T-helper 2 cell (primary cell): Measurements from ENCODE around the gene MPZ.
"Not testable (repeated sequence)": the region's sequence is repeated elsewhere in the genome, so short reads cannot be mapped to it uniquely, and the experiment has no call there.

Experiments used
- DNase-seq, 5 experiments: peaks; one replicate each; pipeline versions ENCODE4 v3.0.0 to v3.0.0-alpha.2; 2012 to 2022
- total RNA-seq, 2 donors: gene quantifications; one replicate each; lab custom pipeline; 2026; lab: John Stamatoyannopoulos, UW

The MPZ gene
- 1.2 to 1.6 reads per million in 2 donors for total RNA-seq

DNA sequence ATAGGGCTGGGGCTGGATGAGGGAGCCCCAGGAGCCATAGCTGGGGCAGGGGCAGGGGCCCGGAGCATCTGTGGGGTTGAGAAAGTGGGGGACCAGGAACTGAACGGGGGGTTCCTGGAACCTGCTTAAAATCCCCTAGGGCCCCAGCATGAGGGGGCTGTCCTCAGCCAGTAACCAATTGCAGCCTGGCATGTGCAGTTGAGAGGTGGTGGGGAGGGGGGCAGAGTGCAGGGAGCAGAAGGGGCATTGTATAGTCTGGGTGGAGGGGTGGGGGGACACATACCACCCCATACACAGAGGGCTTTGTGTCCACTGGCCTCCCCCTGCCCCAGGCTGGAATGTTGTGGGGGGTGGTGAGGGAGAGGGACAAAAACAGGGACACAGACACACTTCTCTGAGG lies at the start of gene MPZ:
Gene MPZ (minus strand): TSS at position 101 of the 400 bp plus-strand sequence. CDS start 63 bp downstream, at position 38.
- no peak for DNase-seq

DNA sequence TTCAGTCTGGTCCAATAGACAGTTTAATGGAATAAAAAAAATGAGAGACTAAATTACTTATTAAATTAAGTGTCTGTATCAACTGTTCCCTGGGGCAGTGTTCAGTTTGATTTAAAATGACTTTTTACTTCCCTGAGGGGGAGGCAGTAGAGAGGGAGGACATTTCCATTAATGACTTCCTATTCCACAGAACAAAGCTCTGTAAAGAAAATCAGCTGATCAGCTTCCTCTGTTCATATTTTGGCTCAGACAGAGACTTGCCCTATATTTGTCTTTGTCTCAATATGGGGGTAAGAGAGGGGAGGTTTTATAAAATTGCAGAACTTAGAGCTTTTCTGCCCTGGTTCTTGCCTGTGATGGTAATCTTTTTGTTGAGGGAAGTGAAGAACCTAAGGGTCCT lies 49.5 kb upstream of the MPZ start:
- no peak for DNase-seq

DNA sequence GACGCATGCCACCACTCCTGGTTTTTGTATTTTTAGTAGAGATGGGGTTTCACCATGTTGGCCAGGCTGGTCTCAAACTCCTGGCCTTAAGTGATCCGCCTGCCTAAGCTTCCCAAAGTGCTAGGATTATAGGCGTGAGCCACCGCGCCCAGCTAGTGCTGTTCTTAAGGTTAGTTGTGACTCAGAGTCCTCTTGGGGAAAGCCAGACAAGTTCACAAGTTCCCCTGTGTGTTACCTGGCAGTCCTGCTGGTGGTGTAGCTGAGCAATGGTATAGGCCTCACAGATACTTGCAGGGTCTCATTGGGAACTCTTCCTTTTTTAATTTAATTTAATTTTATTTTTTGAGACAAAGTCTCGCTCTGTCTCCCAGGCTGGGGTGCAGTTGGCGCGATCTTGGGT lies 47.3 kb upstream of the MPZ start:
- no peak for DNase-seq

DNA sequence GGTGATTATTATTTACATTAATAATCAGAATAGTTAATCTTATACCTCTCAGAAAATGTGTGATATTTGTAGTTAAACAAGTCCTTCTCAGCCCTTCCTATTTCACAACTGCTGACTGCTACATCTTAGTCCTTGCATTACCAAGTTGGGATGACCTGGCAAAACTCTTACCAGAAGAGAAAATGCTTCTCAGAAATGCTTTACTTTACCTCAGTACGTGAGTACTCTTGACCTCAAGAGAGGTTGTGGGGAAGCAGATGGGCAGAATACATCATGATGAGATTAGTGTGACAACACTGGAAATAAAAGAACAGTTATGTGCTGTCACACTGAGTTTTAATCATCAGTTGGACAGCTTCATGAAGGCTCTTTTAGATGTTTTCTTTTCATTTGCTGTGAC lies 41.7 kb upstream of the MPZ start:
- peak in 1 of 5 experiments; percentile 25 for DNase-seq

DNA sequence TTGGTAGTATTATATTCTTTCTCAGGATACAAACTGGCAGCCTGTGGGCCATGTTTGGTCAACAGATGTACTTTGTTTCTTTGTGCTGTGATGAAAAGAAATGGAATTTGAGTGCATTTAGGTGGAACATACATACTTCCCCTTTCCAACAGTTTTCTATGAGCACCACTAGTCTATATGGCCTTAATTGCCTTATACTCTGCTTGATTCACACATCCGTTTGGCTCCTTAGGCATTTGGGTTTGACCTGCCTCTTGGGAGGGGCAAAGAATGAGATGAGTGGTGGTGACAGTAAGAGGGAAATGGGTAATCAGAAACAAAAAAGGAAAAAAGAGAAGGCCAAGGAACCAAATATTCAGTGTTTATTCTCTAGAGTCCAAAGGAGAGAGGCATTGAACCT lies 40.9 kb upstream of the MPZ start:
- DNase-seq: no peak

DNA sequence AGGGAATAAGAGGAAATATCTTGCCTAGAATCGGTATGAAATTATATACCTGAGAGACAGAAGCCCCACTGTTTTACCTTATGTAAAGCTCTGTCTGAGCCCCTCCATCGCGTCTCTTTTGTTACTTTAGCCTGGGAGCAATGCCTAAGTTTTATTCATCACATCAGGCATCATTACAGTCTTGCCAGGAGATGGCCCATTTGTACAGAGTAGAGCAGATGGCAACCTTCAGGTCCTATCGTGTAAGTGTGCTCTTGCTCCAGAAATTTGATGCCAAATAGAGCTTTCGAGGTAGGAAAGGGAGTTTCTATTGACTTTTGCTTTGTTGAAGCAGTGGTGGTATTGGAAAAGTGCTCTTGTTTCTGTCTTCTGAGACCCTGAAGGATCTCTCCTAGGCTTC lies 33.1 kb upstream of the MPZ start:
- no peak for DNase-seq

DNA sequence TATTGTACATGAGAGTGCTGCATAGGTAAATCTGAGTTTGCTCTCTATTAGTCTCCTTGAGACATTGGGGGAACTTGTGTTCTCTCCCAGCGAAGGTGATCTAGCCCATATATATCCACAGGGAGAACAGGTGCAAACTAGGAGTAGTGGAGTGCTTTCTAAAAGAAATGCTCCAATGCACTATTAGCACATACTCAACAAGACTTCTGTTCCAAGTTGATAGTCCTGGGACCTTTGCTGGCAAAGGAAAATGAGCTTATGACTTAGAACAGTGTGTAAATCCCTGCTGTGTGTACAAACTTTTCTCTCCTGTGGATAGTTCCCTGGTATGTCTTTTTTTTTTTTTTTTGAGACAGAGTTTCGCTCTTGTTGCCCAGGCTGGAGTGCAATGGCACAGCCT lies 32.4 kb upstream of the MPZ start:
- DNase-seq: no peak

DNA sequence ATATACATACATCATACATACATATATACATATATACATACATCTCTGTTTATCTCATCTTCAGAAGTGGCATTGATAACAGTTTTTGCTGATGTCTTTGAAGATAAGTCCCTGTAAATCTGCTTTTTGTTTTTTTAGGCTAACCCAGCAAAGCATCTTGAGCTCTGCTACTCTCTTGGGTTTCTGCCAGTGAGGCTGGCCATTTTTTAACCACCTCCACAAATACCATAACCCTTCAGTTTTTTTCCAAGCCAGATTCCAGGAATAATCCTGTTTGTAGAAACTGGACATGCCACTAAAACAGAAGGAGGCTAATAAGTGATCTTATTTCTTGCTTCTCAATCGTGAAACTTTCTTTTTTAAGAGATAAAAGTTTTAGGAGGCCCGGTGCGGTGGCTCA lies 26.0 kb upstream of the MPZ start:
- DNase-seq: no peak

DNA sequence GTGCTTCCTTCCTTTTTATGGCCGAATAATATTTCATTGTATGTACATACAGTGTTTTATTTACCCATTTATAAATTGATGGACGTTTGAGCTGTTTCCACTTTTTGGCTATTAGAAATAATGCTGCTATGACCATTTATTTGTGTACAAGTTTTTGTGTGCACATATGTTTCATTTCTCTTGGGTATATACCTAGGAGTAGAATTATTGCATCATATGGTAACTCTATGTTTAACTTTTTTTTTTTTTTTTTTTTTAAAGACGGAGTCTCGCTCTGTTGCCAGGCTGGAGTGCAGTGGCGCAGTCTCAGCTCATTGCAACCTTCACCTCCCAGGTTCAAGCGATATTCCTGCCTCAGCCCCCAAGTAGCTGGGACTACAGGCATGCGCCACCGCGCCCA lies 23.4 kb upstream of the MPZ start:
- DNase-seq: no peak

DNA sequence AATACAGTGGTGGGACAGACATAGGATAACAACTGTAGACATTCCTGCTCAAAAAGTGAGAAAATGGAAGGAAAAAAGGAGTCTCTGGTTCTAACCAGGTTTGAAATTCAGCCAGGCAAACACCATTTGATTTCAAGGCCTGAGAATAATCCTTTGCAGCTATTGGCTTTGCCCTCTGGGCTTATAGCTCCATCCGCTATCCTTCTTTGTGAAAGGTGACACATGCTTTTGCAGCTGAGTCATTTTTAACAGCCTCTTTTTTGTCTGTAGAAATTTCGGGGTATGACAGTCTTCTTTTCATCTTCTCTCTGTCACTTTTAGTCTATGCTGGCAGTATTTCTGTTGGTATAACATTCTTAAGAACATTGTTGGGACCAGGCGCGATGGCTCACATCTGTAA lies 20.6 kb upstream of the MPZ start:
- DNase-seq: no peak

DNA sequence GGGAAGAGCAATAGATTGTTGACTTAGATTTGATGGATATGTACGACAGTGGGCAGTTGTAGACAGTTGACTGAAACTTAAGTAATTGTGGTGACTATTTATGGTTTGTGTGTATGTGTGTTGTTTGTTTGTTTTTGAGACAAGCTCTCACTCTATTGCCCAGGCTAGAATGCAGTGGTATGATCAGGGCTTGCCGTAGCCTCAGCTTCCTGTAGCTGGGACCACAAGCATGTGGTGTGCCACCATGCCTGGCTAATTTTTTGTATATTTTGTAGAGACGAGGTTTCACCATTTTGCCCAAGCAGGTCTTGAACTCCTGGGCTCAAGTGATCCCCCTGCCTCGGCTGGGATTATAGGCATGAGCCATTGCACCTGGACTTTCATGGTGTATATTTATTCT lies 14.3 kb upstream of the MPZ start:
- peak in 2 of 5 experiments; percentile 20 to 82 for DNase-seq

DNA sequence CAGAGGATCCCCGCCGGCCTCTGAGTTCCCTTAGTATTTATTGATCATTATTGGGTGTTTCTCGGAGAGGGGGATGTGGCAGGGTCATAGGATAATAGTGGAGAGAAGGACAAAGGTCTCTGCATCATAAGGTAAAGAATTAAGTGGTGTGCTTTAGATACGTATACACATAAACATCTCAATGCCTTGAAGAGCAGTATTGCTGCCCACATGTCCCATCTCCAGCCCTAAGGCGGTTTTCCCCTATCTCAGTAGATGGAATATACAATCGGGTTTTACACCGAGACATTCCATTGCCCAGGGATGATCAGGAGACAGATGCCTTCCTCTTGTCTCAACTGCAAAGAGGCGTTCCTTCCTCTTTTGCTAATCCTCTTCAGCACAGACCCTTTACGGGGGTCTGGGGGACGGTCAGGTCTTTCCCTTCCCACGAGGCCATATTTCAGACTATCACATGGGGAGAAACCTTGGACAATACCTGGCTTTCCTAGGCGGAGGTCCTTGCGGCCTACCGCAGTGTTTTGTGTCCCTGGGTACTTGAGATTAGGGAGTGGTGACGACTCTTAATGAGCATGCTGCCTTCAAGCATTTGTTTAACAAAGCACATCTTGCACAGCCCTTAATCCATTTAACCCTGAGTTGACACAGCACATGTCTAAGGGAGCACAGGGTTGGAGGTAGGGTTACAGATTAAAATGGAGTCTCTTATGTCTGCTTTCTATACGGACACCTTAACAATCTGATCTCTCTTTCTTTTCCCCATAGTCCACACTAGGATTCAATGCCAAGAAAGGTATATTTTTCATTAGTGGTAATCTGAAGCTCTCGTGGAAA lies 6.3 kb upstream of the MPZ start:
- not testable (repeated sequence) for DNase-seq

DNA sequence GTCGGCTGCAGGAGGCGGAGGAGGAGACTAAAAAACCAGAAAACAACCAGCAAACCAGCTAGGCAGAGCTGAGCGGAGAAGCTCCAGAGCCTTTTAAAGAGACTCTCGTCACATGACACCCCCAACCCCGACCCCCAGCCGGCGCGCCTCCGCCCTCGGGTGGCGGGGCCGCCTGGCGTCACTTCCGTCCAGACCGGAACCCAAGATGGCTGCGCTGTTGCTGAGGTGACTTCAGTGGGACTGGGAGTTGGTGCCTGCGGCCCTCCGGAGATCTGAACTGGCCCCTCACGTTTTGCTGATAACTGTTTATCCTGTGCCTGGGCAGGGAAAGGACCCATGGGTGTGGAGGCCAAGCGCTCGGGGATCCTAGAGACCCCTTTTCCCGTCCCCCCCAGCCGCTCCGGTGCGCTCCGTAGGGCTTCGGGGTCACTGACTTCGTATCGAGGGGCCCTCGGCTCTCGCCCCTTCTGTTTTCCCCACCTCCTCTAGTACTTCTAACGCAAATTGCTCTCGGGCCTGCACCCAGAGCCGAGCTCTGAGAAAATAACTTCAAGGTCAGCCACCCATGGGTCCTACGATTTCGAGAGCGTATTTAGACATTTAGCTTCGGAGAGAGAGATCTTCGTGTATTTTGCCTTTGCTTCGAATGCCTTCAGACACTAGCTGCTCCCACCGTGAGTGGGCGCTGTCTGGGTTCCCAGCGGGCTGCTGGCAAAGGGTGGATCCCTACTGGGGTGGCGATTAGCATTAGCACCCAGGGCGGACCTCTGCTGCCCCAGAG lies 4.6 kb upstream of the MPZ start, which contains the start of gene SDHC:
Gene SDHC (plus strand): TSS at position 181 of the 781 bp plus-strand sequence. CDS start 25 bp downstream, at position 206.
- peak; percentile 80 to 94 (median 88) for DNase-seq

DNA sequence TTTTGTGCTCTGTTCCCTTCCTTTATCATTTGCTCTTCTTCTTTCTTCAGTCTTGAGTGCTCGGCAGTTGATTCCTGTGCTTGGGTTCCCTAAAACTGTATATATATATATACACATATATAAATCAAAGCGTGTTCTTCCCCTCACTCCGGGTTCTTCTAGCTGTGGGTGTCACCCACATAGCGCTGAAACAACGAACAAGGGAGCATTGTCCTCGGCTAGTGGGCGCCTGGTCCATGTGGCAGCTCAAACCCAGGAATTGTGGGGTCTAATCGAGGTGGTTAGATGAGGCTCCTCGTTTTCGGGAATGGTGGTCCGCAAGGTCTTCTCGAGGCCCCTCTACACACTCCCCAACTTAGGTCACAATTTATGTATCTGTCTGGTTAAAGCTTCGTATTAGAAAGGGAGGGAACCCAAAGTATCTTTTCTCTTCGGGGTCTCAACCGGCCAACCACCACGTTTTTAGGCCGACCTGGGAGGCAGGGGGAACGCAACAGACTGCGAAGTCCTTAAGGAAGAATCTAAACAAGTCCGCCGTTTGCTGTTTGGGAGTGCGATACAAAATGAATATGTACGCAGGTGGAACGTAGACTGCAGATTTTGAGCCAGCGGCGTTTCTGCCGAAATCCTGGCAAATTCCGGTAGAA lies 3.9 kb upstream of the MPZ start:
- DNase-seq: no peak

DNA sequence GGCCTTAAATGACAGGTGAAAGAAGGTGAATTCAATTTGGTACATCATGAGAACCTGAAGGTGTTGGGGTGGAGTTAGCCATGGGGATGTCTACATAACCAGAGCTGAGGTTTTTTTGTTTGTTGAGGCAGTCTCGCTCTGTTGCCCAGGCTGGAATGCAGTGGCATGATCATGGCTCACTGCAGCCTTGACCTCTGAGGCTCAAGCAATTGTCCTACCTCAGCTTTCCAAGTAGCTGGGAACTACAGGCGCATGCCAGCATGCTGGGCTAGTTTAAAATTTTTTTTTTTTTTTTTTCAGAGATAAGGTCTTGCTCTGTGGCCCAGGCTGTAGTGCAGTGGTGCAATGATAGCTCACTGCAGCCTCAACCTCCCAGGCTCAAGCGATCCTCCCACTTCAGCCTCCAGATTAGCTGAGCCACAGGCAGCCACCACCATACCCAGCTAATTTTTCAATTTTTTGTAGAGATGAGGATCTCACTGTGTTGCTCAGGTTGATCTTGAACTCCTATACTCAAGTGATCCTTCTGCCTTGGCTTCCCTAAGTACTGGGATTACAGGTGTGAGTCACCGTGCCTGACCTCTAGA lies 1.9 kb upstream of the MPZ start:
- DNase-seq: no peak

DNA sequence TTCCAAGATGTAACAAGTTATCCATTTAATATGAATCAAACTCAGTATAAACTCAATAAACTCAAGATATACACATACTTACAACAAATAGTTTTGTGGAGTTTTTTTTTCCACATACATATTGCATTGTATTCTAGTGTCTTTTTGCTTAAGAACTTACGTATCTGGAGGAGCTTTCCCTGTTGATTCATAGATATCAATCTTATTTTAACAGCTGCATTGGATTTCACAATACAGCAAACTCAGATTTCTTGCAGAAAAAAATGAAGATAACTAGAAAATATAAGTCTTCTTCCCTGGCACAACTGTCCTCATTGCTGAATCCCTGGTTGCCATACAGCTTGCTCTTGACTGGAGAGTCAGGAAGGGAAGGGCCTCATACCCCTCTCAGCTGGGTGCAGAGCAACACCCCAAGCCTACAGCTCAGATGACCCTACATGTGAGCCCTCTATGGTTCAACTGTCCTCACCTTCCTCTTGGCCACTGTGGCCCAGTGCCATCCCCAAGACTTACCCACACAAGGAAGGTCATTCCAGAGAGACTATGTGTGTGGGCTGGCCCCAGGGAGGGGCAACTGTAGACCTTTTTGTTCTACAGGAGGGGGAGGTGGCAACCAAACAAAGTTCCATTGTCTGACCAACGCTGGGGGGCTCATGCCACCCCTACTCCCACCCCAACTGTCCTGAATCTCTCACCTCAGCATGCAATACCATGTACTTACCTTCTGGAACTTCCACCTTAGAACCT lies 1.7 kb downstream of the MPZ start:
- no peak for DNase-seq

DNA sequence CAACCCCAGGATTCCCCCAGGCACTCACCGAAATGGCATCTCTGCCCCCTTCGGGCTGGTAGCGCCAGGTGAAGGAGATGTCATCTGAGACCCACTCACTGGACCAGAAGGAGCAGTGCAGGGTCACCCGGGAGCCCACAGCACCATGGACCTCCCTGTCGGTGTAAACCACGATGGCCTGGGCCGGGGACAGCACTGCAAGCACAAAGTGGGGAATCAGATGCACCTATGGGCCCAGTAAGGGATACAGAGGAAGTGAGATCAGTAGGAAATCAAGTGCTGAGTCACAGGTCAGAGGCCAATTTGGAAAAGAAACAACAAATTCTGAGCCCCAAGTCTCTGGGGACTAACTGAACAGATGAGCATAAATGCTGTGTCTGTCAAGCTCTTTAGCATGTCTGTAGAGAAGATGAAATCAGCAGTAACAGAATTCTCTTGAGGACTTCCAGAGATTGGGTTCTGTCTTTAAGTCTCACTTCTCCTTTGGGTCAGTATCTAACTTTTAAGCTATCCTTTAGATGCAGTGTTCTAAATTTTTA lies 2.5 kb downstream of the MPZ start:
- DNase-seq: peak in 2 of 5 experiments; percentile 7 to 33

DNA sequence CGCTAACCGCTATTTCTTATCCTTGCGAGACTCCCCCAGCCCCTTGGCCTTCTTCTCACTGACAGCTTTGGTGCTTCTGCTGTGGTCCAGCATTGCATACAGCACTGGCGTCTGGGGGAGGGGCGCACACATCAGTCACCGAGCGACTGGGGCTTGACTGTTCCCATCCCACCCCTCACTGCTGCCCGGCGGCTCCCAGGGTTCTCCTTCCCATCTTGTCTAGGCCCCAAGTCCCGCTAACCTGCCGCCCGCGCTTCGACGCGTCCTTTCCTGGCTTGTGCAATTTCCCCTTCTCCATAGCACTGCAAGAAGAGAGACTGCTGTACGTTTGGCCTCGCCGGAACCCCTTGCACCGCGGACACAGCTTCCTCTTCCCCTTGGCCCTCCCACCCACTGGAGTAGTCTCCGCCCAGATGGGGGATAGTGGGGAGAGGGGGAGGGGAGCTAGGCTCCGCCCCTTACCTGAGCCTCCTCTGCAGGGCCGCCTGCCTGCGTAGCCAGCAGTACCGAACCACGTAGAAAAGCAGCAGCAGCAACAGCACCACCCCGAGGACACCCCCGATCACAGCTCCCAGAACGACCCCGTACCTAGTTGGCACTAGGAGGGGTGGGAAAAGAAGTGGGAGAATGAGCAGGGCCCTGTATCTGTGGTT lies 3.8 kb downstream of the MPZ start:
- DNase-seq: peak; percentile 60 to 90 (median 82)

DNA sequence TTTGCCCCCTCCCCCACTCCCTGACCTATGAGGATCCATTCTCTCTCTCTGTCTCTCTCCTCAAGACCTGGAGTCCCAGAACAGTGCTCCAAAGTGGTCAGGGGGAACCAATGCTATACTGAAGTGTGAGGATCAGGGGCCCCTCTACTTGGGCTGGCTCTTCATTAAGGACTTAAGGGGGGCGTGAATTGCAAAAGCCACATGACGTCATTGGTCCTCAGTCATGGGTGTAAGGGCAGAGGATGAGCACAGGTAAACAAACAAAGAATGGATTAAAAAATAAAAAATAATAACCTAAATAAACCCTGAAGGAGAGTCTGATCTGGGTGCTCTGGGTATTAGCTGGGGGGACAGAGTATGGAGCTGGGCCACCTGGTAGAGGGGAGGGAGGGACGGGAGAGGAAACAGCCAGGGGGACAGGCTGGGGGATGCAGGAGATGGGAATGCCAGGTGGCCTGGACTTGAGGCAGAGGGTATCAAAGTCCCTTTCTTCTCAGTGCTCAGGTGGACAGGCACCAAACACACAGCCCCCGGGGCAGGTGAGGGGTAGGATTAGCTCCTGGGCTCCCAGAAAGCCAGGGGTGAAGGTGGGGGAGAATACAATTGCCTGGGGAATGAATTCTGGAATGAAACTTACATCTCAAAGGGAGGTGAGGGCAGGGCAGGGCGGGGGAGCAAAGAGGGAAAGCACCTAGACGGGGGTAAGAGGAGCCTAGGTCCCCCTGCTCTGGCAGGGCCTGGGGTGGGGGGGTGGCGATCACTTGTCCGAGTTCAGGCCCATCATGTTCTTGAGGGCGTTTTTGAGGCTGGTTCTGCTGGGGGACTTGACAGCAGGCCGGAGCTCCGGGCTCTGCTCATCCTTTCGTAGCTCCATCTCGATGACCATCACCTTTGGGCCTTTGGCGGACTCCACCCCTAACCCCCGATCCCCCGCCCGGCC lies 4.6 kb downstream of the MPZ start:
- DNase-seq: no peak

DNA sequence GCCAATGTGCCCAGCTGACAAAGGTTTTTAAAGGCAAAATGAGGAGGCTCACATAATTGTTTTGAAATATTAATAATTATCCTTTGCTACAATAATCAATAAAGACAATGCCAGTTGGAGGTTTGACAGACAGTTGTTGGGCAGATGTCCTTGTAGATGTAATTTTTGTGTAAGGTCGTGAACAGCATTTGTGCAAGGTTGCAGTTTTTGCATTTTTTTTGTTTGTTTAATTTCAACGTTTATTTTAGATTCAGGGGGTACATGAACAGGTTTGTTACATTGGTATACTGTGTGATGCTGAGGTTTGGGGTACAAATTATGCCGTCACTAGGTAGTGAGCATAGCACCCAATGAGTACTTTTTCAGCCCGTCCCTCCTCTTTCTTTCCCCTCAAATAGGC lies 9.3 kb downstream of the MPZ start:
- no peak for DNase-seq
